Upper lobe of right lung (tissue), 1 donor: ENCODE measurements around the gene MBTPS1. TPM values are rescaled to one million over a fixed set of nuclear protein-coding genes. Genes with fewer than 3 reads are reported as not detected.
A peak's percentile ranks its signal among the peaks of the same experiment; 100 is the strongest.

Experiments used
- ATAC-seq: fragments of 200-7000 bp; cut with Tn5 transposase; one replicate; pipeline ENCODE4 v1.9.1; 2020; ENCODE audit warnings: mild to moderate bottlenecking, moderate library complexity
- DNase-seq: peaks from one replicate; pipeline ENCODE4 v3.0.0-alpha.2; 2020
- H3K27ac ChIP-seq: fragments of 200-600 bp; one replicate; pipeline ENCODE4 v1.8.0; 2022
- H3K27me3 ChIP-seq: fragments of 200-600 bp; one replicate; pipeline ENCODE4 v1.8.0; 2022; ENCODE audit warnings: mild to moderate bottlenecking
- H3K36me3 ChIP-seq: fragments of 200-600 bp; one replicate; pipeline ENCODE4 v1.8.0; 2022
- H3K4me1 ChIP-seq: fragments of 200-600 bp; one replicate; pipeline ENCODE4 v1.8.0; 2022
- H3K4me3 ChIP-seq: fragments of 200-600 bp; one replicate; pipeline ENCODE4 v1.8.0; 2022; ENCODE audit warnings: mild to moderate bottlenecking
- H3K9me3 ChIP-seq: fragments of 200-600 bp; one replicate; pipeline ENCODE4 v1.8.0; 2022
- CTCF ChIP-seq: fragments of 200-600 bp; IDR thresholded peaks from one replicate; pipeline ENCODE4 v1.8.0; 2022; ENCODE audit warnings: antibody characterized with exemption
- intact Hi-C: fragments of 100-400 bp; cut with DNase I; formaldehyde crosslinking; loops from one replicate; pipeline ENCODE4 v1.11.0; 2022
- total RNA-seq: library from RNA; stranded (reverse); fragmentation: NEBNext Ultra II Directional; extraction: Animal tissue kit (Norgen Biotek cat#: 25700); gene quantifications from one replicate; pipeline ENCODE4 v1.2.1, GENCODE V29; 2021
- donor health status: DM: no; HTN: yes; CAD: no; lungs with severe emphysema.

Gene MBTPS1
- total RNA-seq, 1 donor from 2014 or later = 97.5 TPM

GRCh38 chr16:84049403-84050060 is 67.2 kb downstream of the MBTPS1 start:
- Histone ChIP-seq H3K4me1 (no peaks in the 10 kb centered on the region), H3K4me3 (no peak overlapping the region), H3K9me3 (no peaks in the 10 kb centered on the region), H3K27ac (no peak overlapping the region), H3K36me3 (peaks cover 43% of the 10 kb centered on the region), H3K27me3 (no peaks in the 10 kb centered on the region)
- intact Hi-C loops = no loop called here
- DNase-seq (peak; percentile 55), ATAC-seq (no peak)
- TF ChIP-seq CTCF = no peak

GRCh38 chr16:84048871-84049270 is 67.9 kb downstream of the MBTPS1 start:
- H3K4me1 ChIP-seq = no peaks in the 10 kb centered on the region
- H3K27me3 ChIP-seq = no peaks in the 10 kb centered on the region
- H3K36me3 ChIP-seq = peaks cover 36% of the 10 kb centered on the region
- DNase-seq (peak; percentile 48), ATAC-seq (no peak)
- TF ChIP-seq CTCF = no peak
- intact Hi-C loops = no loop called here
- no peak overlapping the region for H3K4me3 ChIP-seq
- no peaks in the 10 kb centered on the region for H3K9me3 ChIP-seq
- H3K27ac ChIP-seq = no peak overlapping the region

GRCh38 chr16:84048270-84048669 is 68.5 kb downstream of the MBTPS1 start:
- H3K4me3 ChIP-seq = no peak overlapping the region
- ATAC-seq = no peak
- intact Hi-C loops = no loop called here
- H3K36me3 ChIP-seq = peaks cover 30% of the 10 kb centered on the region
- H3K4me1 ChIP-seq = no peaks in the 10 kb centered on the region
- H3K27me3 ChIP-seq = no peaks in the 10 kb centered on the region
- TF ChIP-seq CTCF = no peak
- H3K9me3 ChIP-seq = no peaks in the 10 kb centered on the region
- peak; percentile 59 for DNase-seq
- no peak overlapping the region for H3K27ac ChIP-seq

GRCh38 chr16:84047626-84048025 is 69.1 kb downstream of the MBTPS1 start:
- Histone ChIP-seq H3K4me1 (no peaks in the 10 kb centered on the region), H3K27me3 (peaks cover 2% of the 10 kb centered on the region), H3K4me3 (no peak overlapping the region), H3K9me3 (no peaks in the 10 kb centered on the region), H3K36me3 (peaks cover 24% of the 10 kb centered on the region), H3K27ac (no peak overlapping the region)
- DNase-seq (peak; percentile 58), ATAC-seq (no peak)
- intact Hi-C loops = no loop called here
- no peak for TF ChIP-seq CTCF

- peaks cover 5% of the 10 kb centered on the region for H3K27me3 ChIP-seq
- H3K4me1 ChIP-seq = no peaks in the 10 kb centered on the region
- no peak for DNase-seq
- TF ChIP-seq CTCF = no peak
- no peak for ATAC-seq
- H3K36me3 ChIP-seq = peaks cover 20% of the 10 kb centered on the region
- H3K4me3 ChIP-seq = no peak overlapping the region
- no peak overlapping the region for H3K27ac ChIP-seq
- intact Hi-C loops = no loop called here
- H3K9me3 ChIP-seq = no peaks in the 10 kb centered on the region
Observed at GRCh38 chr16:84047206-84047605, 69.5 kb downstream of the MBTPS1 start.
